HG03060 (cell line): ENCODE results near the gene GAPVD1.
"Not testable (repeated sequence)": the region's sequence is repeated elsewhere in the genome, so short reads cannot be mapped to it uniquely, and the experiment has no call there.

Experiments
- ATAC-seq: cut with Tn5 transposase; IDR thresholded peaks from one replicate; pipeline ENCODE4 v1.9.1; 2021; ENCODE audit warnings: low read depth, moderate number of reproducible peaks; ENCODE audit not compliant: unreplicated experiment

GAPVD1 gene

GRCh38 chr9:125261501-125262293 lies at the start of gene GAPVD1:
TSS of gene GAPVD1 (plus strand) at chr9:125261826. CDS start at chr9:125298922, 37,096 bp downstream.
- ATAC-seq, result peak; percentile 64

- ATAC-seq, result no peak
Observed at GRCh38 chr9:125214186-125214585, 47.4 kb upstream of the GAPVD1 start.

GRCh38 chr9:125218621-125219020 lies 43.0 kb upstream of the GAPVD1 start:
- ATAC-seq, result no peak

- ATAC-seq, result not testable (repeated sequence)
Observed at GRCh38 chr9:125224858-125225257, 36.8 kb upstream of the GAPVD1 start.

GRCh38 chr9:125227761-125228160 lies 33.9 kb upstream of the GAPVD1 start:
- ATAC-seq, result no peak

GRCh38 chr9:125233678-125234077 lies 27.9 kb upstream of the GAPVD1 start:
- ATAC-seq, result no peak

- ATAC-seq, result not testable (repeated sequence)
Observed at GRCh38 chr9:125234099-125234498, 27.5 kb upstream of the GAPVD1 start.

GRCh38 chr9:125235804-125236519 lies 25.7 kb upstream of the GAPVD1 start:
- no peak for ATAC-seq

GRCh38 chr9:125236520-125237159 lies 25.0 kb upstream of the GAPVD1 start:
- not testable (repeated sequence) for ATAC-seq

- ATAC-seq, result no peak
Observed at GRCh38 chr9:125238127-125238914, 23.3 kb upstream of the GAPVD1 start.

- no peak for ATAC-seq
Observed at GRCh38 chr9:125238915-125239446, 22.6 kb upstream of the GAPVD1 start.

- no peak for ATAC-seq
Observed at GRCh38 chr9:125239631-125240597, 21.7 kb upstream of the GAPVD1 start.

- ATAC-seq, result no peak
Observed at GRCh38 chr9:125240649-125240999, 21.0 kb upstream of the GAPVD1 start.

GRCh38 chr9:125241000-125241862 lies 20.4 kb upstream of the GAPVD1 start, which contains the start of gene HSPA5:
TSS of gene HSPA5 (minus strand) at chr9:125241343. CDS start at chr9:125241126, 217 bp downstream.
- peak; percentile 83 for ATAC-seq

GRCh38 chr9:125241863-125242739 lies 19.5 kb upstream of the GAPVD1 start:
- ATAC-seq, result no peak

GRCh38 chr9:125243792-125244260 lies 17.8 kb upstream of the GAPVD1 start:
- ATAC-seq, result no peak

GRCh38 chr9:125246261-125246667 lies 15.4 kb upstream of the GAPVD1 start:
- ATAC-seq, result no peak
